RPMI7951 (cell line): Measurements from ENCODE around the gene SP3. TPM values are rescaled to one million over a fixed set of nuclear protein-coding genes. Genes with fewer than 3 reads are reported as not detected.
"Not testable (repeated sequence)": the region's sequence is repeated elsewhere in the genome, so short reads cannot be mapped to it uniquely, and the experiment has no call there.

Experiments used
- DNase-seq: peaks from one replicate; pipeline ENCODE4 v3.0.0-alpha.2; 2012; ENCODE audit warnings: low read depth
- total RNA-seq: library from RNA; depleted of rRNA; stranded (reverse); fragments of >200 nt; shearing (Covaris generic); gene quantifications from 2 replicates; pipeline ENCODE4 v1.2.3, GENCODE V29; 2014

Gene SP3
- total RNA-seq, 1 experiment from 2014 or later: 101 TPM

DNA sequence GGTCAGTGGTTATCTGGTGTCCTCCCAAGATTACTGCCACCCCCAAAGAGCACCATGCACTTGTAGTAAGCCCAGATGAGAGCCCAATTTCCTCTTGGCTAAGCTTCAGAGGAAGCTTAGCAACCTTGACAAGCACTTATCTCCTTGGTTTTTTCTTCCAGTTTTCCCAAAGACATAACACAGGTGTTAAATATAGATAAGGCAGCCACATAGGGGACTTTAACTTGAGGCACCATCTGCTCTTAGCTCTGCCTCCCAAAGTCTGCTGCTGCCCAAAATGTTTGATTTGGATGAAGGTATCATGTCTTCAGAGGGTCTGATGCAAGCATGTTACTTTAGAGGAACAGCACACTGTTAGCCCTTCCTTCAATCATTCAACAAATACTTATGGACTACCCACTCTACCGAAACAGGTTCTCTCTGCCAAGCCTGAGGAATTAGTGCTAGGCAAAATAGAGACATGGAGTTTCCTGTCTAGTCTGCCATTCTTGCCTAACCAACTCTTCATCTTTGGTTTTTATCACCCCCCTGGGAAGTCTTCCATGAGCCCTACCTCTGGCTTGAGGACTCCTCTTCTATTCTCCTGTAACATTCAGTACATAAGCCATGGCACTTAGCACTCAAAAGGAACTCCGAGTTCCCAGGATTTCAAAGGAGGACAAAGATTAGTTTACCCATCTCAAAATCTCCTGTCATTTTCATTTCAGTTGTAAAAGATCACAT is 73.7 kb downstream of the SP3 start:
- DNase-seq: no peak

DNA sequence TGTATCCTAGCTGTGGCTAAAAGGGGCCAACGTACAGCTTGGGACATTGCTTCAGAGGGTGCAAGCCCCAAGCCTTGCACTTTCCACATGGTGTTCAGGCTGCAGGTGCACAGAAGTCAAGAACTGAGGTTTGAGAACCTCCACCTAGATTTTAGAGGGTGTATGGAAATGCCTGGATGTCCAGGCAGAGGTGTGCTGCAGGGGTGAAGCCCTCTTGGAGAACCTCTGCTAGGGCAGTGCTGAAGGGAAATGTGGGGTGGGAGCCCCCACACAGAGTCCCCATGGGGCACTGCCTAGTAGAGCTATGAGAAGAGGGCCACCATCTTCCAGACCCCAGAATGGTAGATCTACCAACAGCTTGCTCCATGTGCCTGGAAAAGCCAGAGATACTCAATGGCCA is 75.7 kb downstream of the SP3 start:
- not testable (repeated sequence) for DNase-seq

DNA sequence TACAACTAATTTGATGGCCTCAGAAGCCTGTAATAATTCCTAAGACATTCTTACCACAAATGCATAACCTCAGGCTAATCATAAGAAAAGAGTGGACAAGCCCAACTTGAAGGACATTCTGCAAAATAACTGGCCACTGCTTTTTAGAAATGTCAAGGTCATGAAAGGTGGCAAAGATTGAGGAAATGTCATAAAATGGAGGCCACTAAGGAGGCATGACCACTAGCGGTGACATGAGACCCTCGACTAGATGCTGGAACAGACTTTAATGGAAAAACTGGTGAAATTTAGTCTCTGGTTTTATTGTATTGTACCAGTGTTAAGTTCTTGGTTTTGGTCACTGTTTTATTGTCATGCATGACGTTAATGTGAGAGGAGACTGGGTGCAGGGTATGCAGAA is 78.6 kb downstream of the SP3 start:
- no peak for DNase-seq

DNA sequence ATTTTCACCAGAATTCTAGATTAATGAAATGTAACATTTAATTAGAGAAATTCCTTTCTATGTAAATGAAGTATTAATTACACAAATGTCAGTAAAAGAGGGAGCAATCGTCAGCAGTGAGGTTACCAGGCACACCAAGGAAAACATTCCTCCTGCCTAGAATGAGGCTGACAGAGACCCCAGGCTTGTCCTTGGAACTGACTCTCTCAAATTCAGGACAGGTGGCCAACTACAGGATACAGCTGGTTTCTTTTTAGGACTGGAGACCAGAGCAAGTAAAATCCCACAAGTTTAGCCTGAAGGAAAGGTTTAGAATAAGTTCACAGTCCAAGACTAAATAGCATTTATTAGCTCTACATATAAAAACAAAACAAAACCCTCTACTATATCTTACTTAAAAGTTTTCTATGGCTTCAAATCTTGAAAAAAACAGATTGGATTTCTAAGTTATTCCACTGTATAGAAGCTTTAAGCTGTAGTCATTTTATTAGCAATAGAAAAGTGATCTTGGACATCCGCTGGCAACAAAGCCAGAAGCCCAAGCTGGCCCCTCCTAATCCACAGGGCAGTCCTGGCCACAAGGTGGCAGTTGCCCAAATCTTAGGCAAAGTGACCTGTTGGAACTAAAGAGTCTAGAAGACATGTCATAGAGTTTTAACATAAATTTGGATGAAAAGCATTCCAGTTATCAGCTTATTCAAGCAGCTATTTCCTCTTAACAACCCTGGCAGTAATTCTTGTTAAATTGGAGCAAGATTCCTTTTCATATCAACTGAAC is 81.0 kb downstream of the SP3 start:
- DNase-seq: peak; percentile 64

DNA sequence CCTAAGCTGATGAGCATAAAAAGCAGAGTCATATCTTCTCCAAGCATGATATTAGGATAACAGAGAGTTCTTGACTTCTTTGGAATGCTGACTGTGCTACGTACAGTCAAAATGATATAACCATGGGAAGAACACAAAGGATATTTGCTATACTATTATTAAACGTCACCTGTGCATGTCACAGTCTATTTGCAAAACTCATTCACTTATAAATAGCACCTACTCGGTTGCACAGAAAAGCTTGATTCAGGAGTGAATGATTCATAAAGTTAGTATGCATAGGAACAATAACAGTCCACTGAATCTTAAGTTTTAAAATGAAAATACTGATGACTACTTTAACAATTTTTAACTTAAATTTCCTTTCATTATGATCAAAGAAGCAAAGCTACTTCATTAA is 83.3 kb downstream of the SP3 start:
- DNase-seq: no peak

DNA sequence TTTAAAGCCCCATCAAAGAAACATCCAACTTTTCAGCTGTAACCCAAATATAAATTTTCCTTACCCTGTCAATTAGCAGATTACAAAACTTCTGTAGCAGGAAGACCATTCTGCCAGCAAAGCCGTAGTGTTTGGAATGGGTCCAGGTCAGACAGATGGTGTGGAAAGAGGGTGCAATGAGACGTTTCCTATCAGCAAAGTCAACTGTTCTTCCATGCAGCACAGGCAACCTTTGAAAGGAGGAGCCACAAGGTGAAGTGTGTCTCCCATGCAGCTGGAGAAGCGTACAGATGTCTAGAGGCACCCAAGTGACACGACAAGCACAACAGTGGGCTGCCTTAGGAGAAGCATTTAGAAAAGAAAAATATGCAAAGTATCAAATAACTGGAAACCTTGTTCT is 83.7 kb downstream of the SP3 start:
- DNase-seq: peak; percentile 31

DNA sequence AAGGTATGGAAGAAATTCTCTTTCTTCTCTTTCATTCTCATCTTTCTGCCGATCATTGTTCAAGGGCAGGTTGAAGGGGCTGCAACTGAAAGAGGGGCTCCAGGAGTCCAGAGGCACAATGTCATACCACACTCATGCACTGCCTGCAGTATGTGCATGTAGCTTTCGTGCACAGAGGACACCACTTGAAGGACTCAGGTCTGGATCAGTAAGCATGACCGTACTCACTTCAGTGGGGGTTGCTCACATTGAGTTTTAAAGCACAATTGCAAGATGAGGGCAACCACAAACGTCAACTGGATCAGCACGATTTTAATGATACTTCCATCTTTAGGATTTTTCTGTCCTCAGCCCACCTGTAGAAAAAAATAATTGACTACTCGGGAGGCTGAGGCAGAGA is 84.6 kb downstream of the SP3 start:
- no peak for DNase-seq

DNA sequence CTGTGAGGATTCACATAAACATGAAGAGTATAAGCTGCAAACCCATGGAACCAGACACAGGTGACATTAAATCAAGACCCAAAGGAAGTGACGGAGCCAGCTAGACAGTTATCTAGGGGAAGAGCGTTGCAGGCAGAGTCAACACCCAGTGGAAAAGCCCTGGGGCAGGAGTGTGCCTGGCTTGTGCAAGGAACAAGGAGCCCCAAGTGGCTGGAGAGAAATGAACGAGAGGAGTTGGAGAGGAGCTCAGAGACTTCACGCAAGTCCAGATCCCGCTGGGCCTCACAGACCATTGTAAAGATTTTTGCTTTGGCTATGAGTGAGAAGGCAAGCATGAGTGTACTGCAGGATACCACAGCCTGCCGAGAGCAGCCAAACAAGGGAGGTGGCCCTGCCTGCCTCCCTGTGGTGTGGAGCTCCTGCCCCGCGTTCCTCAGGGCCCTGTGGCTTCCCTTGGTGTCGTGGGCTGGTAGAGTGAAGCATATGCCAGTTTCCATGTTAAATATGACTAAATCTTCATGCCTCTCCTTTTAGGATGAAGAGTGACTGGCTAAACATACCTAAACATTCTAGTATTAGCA is 88.2 kb downstream of the SP3 start:
- no peak for DNase-seq

DNA sequence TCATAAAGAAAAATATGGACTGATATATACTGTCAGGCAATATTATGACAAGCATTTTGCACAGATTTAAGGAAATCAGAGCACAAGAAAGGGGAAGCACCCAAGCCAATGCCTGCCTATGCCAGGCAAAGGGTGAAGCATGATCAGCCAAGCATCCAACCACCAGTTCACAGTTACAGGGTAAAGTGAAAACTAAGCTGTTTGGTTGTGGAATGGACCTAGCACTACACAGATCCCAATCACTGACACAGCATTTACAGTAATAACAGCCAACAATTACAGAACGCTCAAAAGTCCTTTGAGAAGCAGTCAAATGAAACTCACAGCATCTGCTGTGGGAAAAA is 90.3 kb downstream of the SP3 start:
- DNase-seq: no peak

DNA sequence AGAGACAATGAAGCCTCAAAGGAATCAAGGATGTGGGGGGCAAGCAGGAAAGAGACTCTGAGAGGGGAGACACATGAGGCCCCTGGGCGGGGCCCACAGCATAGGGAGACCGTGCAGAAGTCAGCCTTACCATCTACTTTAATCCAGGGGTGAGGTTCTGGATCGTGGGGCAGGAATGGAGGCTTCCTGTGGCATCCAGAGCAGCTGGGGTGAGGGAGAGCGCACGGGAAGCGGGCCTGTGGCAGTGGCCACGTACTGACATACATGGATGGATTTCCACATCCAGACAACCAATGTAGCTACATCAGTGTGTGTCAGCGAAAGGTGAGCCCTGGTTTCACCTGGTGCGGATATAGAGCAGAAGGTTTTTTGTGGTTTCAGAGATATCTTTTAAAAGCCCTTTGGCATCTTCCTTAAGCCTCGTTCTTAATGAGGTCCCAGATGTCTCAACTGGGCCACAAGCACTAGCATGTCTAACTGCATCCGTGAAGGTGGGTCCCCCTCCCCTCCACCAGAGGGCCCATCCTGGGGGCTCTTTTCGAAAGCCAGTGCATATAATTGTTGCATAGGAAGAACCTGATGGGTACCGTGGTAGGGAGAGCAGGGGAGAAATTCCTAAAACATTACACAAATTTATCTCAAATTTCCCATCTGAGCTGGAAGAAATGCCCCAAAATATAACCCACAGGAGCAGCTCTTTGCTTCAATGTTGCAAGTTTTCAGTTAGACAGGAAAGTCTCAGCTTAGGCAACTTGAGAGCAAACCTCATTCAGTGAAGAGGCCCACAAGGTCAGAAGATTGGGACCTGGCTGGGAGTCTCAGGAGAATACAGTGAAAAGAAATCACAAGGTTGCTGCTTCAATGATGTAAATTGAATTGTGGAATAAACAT is 90.9 kb downstream of the SP3 start:
- no peak for DNase-seq

DNA sequence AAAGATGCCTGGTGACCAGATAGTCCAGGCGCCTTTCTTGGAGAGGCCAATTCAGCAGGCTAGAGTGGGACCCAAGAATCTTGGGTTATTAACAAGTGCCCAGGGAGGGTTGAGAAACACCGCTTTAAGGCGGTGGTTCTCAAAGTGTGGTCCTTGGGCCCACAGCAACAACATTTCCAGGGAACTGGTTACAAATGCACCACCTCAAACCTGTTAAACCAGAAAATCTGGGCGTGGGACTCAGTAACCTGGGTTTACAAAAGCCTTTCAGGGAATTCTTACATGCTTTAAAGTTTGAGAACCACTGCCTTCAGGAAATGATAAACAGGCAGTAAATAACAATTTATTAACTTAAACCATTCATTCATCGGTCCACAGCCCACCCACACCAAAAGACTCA is 92.5 kb downstream of the SP3 start:
- DNase-seq: no peak

DNA sequence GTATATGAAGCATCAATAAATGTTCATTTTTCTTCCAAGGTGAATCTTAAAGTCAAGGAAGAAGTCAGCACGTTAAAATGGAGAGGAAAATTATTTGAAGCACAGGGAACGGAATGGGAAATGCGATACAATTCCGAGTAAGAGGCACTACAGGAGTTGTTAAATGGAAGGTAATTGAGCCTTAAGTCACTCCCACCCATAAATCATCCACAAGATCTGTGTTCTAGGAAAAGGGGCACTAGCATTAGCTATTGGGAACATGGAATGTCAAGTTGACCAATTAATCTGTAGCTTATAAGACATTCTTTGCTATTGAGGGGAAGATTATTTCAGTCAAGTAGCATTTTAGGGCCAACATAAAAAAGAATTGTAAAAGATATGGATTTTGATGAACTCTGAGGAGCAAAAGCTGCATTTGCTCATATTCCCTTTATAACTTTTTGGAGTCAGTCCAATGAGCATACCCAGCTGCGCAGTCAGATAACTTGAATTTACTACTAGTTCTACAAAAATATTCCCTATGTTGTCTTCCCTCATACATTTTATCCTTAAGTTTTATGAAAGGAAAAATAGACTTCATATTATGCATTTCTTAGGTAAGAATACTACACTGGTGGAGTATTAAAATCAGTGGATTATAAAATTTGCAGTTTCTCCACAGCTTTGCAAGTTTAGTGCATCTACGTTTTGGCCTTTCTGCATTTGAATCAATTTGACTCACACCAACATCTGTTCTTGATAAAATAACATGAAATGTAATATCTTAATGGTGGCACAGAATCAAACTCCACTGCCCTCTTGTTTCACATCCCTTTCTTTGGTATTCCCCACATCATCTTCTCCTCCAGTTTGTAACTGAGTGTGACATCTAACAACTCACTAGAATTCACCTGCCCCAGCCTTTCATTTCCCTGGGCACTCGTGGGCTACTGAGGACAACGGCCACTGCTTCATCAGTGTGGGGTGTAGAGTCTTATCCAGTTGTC is 95.6 kb downstream of the SP3 start:
- DNase-seq: no peak

DNA sequence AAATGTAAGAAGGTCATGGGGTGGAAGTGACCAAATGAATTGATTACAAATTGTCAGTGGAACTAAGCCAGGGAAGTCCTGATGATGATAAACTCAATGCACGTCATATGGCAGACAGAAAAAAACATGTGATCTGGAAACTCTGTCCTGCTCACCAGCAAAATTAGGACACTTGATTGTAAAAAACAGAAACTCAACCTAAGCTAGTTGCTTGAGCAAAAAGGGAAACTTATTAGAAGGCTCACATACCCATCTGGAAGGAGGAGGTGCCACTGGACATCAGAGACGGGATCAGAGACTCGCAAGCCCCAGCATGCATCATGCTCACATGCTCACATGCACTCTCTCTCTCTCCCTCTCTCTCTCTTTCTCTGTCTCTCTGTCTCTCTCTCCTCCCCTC is 96.8 kb downstream of the SP3 start:
- DNase-seq: no peak

DNA sequence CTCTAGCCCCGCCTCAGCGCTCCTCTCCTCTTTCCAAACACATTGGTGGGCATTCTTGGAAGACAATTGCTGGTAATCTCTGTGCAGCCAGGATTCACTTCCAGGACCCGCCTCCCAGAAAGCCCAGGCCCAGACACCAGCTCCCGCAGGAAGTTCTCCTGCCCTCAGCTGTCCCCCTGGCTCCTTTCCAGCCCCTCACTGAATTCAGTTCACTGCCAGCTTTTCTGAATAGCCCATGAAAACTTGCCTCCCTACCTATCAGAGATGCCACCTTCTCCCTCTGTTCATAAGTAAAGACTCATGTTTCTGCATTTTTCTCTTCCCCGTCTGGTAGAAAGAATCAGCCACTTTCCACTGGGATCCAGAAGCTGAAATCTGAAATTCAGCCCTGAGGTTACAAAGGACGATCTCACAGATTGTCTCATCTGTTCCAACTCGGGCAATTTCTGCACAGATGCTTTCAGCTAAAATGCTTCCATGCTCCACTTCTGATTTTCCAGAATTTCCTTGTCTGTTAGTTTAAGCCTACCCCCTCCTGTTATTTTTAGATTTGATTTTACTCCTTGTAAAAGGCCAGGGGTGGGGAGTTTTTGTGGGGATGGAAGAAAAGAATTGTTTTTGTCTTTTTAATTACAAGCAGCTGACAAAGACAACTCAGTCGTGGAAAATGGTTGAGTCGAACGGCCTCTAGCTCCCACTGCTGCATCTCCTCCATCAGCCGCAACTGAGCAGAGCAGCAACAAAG is 98.1 kb downstream of the SP3 start:
- no peak for DNase-seq

DNA sequence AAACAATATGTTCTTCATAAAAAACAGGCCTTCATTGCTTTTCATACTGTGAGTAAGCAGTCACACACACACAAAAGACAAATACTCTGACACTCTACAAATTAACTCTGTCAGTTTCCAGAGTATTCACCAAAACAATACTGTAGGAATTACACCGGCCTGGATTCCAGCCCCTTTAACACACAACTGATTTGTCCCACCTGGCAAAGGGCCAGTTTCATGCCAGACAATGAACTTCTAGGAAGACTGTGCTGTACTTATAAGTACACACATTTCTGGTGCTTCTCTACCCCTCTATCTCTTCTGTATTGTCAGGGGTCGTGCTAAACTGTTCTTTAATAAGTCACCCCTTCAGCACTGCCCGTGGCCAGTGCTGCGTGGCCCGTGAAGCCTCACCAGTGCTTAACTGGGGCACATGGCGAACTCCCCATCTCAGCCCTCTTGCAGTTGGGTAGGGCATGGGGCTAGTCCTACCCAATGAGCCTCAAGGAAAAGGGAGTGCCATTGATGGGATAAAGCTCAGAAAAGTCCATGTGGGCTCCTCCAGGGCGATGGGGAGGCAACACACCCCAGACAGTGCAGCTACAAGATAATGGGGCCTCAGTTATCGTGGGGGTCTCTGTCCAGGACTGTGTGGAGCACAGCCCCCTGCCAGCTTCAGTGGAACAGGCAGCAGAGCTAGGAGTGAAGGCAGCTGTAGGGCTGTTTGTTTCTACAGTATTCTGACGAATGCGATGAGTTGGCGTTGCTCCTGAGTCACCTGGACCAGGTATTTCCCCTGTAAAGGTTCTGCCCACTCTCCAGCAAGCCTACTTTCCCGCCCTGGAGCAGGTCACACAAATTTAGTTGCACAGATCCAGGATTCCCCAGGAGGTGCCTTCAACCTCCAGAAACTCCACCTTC is 99.0 kb downstream of the SP3 start:
- DNase-seq: no peak

DNA sequence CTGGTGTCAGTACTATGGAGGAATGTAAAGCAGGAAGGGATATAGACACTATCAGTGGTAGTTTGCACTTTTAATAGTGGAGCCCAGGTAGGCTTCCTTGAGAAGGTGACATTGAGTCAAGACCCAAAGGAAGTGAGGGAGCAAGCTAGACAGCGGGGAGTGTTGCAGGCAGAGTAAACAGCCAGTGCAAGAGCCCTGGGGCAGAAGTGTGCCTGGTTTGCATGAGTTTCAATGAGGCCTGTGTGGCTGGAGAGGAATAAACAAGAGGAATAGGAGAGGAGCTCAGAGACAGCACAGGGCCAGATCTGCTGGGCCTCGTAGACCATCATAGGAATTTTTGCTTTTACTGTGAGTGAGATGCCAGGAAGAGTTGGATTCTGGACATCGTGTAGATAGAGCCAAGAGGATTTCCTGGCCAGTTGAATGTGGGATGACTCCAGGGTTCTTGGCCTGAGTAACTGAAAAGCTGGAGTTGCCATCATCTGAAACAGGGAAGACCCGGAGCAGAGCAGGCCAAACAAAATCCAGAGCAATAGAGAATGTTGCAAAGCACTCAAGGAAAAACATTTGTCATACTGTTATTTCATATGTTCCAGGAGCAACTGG is 102.5 kb downstream of the SP3 start:
- DNase-seq: no peak

DNA sequence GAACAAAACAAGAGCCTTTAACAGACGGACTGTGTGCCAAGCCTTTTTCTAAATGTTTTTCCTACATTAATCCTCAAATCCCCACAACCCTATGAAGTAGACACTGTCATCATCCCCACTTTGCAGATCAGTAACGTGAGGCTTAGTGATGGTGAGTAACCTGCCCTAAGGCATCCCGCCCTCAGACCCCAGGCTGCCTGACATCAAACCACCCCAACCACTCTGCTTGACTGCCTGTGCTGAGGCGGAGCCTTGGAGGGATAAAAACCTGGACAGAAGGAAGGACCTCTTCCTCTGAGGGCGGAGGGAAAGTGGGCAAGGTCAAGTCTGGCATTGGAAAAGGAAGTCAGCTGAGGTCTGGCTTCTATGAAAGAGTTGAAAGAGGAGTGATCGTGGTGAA is 104.6 kb downstream of the SP3 start:
- no peak for DNase-seq

DNA sequence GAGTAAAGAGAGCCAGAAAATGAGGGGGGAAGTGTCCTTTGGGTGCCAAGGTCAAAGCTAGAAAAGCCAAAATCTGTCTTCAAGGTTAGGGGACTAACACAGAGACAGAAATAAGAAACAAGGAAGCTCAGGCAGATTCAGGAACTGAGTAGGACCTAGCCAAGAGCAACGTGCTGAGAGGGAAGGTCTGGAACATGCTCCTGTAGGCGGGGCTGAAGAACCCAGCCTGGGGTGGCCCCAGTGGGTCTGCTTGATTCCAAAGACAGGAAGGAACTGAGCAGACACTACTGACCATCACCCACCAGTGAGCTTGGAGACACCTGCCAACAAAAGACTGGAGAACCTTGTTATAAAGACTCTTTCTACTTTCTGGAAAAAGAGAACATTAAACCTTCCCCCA is 105.1 kb downstream of the SP3 start:
- DNase-seq: no peak

DNA sequence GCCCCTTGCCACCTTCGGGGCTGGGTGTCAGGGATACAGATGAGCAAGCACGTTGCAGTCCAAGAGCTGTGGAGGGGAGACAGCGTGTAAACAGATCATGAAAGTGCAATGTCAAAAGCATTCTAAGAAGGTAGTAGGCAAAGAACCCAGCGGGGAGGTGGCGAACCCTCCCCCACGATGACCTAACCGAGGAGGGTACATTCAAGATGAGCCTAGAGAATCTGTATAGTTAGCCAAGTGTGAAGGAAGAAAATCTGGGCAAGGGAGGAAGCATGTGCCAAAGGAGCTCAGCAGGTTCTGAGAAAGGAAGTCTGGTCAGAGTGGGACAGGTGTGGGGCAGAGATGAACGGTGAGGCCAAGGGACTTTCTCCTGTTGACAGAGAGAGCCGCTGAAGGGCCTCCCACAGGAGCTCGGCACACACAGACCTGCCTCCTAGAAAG is 106.9 kb downstream of the SP3 start:
- DNase-seq: no peak
